ENCODE data around the gene PRSS21. TPM values are rescaled to one million over a fixed set of nuclear protein-coding genes. Genes with fewer than 3 reads are reported as not detected.

The PRSS21 gene
- total RNA-seq, 3 donors from 2014 or later, result 0.51 to 4.1 (median 0.58) TPM

DNA sequence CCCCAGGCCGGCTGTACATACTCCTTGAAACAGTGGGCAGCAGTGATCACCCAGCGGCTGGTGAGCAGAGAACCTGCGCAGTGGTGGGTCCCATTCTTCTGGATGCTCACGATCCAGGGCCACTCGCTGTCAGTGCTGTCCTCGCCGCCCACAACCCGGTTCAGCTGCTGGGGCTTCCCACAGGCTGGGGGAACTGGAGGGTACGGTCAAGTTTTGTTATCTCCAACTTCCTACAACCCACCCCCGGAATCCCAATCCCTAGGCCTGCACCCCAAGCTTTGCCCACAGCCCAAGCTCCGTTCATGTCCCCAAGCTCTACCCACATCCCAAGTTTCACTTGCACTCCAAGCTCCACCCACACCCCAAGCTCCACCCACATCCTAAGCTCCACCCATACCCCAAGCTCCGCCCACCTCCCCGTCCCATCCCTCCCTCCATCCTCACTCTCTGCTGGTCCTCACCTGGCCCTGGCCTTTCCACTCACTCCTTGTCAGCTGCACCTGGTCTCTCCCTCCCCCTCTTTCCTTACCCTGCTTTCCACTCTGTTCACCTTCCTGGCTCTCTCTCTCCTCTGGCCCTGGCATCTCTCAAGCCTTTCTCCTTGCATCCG lies 39.1 kb downstream of the PRSS21 start:
- Histone ChIP-seq H3K4me1 (ENCODE audit: low read depth) (peaks cover 5% of the 10 kb centered on the region), H3K36me3 (ENCODE audit: low read depth) (no peaks in the 10 kb centered on the region), H3K9me3 (peaks cover 7% of the 10 kb centered on the region), H3K4me3 (no peak overlapping the region)
- peak in 1 of 3 donors; percentile 62 for DNase-seq
- intact Hi-C loops (cut with DNase I, micrococcal nuclease), result no loop called here
- TF ChIP-seq, protein P1, sequence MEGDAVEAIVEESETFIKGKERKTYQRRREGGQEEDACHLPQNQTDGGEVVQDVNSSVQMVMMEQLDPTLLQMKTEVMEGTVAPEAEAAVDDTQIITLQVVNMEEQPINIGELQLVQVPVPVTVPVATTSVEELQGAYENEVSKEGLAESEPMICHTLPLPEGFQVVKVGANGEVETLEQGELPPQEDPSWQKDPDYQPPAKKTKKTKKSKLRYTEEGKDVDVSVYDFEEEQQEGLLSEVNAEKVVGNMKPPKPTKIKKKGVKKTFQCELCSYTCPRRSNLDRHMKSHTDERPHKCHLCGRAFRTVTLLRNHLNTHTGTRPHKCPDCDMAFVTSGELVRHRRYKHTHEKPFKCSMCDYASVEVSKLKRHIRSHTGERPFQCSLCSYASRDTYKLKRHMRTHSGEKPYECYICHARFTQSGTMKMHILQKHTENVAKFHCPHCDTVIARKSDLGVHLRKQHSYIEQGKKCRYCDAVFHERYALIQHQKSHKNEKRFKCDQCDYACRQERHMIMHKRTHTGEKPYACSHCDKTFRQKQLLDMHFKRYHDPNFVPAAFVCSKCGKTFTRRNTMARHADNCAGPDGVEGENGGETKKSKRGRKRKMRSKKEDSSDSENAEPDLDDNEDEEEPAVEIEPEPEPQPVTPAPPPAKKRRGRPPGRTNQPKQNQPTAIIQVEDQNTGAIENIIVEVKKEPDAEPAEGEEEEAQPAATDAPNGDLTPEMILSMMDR (IDR thresholded peaks at IDR 0.05), result no peak
- peak; percentile 49 for ATAC-seq

DNA sequence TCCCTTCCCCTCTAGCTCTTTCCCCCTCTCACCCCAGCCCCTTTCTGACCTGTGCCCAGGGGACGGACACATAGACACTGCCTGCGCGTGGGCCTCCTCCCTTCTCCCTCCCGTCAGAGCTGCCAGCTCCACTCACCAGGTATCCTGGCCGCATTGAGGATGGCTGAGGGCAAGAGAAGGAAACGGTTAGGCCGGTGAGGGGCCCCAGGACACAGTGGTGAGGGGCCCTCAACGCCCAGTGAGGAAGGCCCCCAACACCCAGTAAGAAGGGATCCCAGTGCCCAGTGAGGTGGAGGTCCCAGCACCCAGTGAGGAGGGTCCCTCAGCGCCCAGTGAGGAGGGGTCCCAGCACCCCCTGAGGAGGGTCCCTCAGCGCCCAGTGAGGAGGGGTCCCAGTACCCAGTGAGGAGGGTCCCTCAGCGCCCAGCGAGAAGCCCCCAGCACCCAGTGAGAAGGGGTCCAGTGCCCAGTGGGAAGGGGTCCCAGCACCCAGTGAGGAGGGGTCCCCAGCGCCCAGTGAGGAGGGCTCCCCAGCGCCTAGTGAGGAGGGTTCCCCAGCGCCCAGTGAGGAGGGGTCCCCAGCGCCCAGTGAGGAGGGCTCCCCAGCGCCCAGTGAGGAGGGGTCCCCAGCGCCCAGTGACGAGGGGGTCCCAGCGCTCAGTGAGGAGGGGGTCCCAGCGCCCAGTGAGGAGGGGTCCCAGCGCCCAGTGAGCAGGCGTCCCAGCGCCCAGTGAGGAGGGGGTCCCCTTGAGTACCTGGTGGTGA lies 39.8 kb downstream of the PRSS21 start:
- ATAC-seq (no peak), DNase-seq (peak in 1 of 3 donors; percentile 24)
- Histone ChIP-seq H3K4me1 (ENCODE audit: low read depth) (peaks cover 5% of the 10 kb centered on the region), H3K4me3 (no peak overlapping the region), H3K9me3 (peaks cover 7% of the 10 kb centered on the region), H3K36me3 (ENCODE audit: low read depth) (no peaks in the 10 kb centered on the region)
- TF ChIP-seq, protein P1 (IDR thresholded peaks at IDR 0.05), result no peak
- intact Hi-C loops (cut with DNase I, micrococcal nuclease), result no loop called here

- Histone ChIP-seq H3K4me1 (ENCODE audit: low read depth) (peaks cover 5% of the 10 kb centered on the region), H3K4me3 (no peak within 1 kb of the TSS), H3K36me3 (ENCODE audit: low read depth) (no peaks in the 10 kb centered on the region), H3K9me3 (peaks cover 7% of the 10 kb centered on the region)
- intact Hi-C loops (cut with DNase I, micrococcal nuclease), result no loop called here
- DNase-seq, result peak; percentile 51 to 79 (median 77)
- ATAC-seq, result peak; percentile 72
- TF ChIP-seq, protein P1 (IDR thresholded peaks at IDR 0.05), result no peak
Observed at GRCh38 chr16:2857451-2858244, 40.6 kb downstream of the PRSS21 start, which contains the start of gene PRSS22. PRSS22 (minus strand) TSS chr16:2858170; CDS start chr16:2858104, 66 bp downstream.

GRCh38 chr16:2858245-2859025 lies 41.4 kb downstream of the PRSS21 start:
- peak; percentile 82 to 92 (median 88) for DNase-seq

More at GRCh38 chr16:2858245-2859025, 41.4 kb downstream of the PRSS21 start:
- peaks cover 5% of the 10 kb centered on the region for H3K4me1 ChIP-seq (ENCODE audit: low read depth)
- TF ChIP-seq, protein P1 (IDR thresholded peaks at IDR 0.05), result no peak
- ATAC-seq, result peak; percentile 91
- intact Hi-C loops (cut with DNase I, micrococcal nuclease), result no loop called here
- H3K9me3 ChIP-seq, result peaks cover 7% of the 10 kb centered on the region
- no peaks in the 10 kb centered on the region for H3K36me3 ChIP-seq (ENCODE audit: low read depth)
- H3K4me3 ChIP-seq, result no peak overlapping the region

Measured in mucosa of descending colon (tissue), 3 donors.